GM19025 (cell line): ENCODE data around the gene MYH11.

Source experiments
- ATAC-seq: cut with Tn5 transposase; IDR thresholded peaks from one replicate; pipeline ENCODE4 v1.9.1; 2021; ENCODE audit warnings: mild to moderate bottlenecking, low read depth, moderate library complexity; ENCODE audit not compliant: unreplicated experiment

Gene MYH11

DNA sequence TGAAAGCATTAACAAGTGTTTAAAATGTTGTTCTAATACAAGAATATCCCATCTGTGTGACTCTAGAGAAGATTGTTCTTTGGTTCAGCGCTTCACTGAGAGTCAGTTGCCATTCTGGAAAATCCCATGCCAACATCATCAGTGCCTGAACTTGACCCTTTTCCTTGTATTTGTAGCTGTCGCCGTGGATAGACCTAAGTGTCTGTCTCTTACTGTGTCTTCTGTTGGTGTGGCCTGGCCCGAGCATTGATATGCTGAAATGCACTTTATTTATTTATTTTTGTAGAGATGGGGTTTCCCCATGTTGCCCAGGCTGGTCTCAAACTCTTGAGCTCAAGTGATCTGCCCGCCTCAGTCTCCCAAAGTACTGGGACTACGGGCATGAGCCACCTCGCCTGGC lies 76.0 kb downstream of the MYH11 start:
- ATAC-seq, result no peak

DNA sequence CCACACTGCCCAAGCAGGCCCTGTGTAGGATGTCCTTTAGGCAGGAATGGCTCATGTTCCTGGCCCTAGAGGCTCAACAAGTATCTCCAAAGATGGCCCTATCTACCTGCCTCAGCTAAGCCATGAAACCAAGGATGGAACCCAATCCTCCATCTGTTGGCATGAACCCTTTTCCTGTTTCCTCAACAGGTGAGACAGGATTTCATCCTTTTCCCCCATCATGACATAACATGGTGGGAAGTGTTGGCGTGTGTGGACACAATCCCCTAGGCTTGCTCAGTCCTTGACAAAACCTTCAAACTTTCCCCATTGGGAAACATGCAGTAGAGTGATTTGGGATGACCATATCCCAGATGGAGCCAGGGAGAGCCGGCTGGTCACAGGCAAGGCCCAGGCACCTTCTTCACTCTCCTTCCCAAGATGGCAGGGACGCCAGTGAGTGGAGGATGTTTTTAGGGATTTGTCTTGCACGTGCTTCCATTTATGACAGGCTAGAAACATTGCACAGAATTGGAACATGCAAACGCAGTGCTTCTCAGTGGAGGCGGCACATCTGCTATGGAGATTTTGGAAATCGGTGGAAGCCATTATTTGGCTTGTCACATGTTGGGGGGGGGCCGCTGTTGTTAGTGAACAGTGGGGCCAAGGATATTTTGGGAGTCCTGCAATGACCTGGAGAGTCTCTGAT lies 77.0 kb downstream of the MYH11 start:
- no peak for ATAC-seq

- no peak for ATAC-seq
These were observed 77.7 kb downstream of the MYH11 start for GRCh38 chr16:15778999-15779614.

DNA sequence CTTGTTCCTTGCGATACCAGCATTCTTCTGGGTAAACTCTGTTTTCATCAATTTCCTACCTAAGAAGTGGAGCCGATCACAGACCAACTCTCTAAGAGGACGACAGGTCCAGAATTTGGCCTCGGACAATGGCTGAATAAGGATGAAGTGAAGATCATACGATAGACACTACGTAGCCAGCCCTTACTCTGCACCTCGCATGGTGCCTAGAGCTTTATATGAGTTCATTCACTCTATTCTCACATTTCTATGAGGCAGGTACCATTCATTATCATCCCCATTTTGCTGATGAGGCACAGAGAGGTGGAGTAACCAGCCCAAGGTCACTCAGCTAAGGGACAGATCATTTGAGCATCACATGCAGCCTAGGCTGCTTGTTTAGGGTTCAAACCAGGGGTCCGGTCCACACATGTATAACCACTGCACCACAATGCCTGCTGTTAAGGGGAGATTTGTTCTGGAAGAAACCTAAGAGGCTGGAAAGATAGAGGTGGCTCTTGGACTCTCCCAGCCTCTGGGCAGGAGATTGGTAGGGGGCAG lies 78.6 kb downstream of the MYH11 start:
- no peak for ATAC-seq

GRCh38 chr16:15777533-15778203 lies 79.2 kb downstream of the MYH11 start:
- ATAC-seq, result no peak

DNA sequence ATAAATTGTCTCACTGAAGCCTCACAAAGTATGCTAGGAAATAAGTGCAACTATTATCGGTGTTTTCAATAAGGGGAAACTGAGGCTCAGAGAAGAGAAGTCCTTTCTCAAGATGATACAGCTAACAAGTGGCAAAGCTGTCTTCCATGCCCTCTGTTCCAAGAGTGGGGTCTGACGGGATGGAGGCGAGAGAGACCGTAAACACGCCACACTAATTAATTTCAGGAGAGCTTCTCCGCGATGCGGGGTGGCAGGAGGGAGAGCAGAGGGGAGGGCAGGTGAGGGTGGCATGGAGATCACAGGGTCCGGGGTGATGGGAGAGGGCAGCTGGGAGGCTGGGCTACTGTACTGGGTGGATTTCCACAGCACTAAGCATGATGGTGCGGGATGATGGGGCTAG lies 80.3 kb downstream of the MYH11 start:
- ATAC-seq, result no peak

GRCh38 chr16:15775663-15776304 lies 81.0 kb downstream of the MYH11 start:
- ATAC-seq, result no peak

GRCh38 chr16:15775209-15775608 lies 81.6 kb downstream of the MYH11 start:
- ATAC-seq, result no peak

- no peak for ATAC-seq
These were observed 82.9 kb downstream of the MYH11 start for GRCh38 chr16:15773968-15774367.

DNA sequence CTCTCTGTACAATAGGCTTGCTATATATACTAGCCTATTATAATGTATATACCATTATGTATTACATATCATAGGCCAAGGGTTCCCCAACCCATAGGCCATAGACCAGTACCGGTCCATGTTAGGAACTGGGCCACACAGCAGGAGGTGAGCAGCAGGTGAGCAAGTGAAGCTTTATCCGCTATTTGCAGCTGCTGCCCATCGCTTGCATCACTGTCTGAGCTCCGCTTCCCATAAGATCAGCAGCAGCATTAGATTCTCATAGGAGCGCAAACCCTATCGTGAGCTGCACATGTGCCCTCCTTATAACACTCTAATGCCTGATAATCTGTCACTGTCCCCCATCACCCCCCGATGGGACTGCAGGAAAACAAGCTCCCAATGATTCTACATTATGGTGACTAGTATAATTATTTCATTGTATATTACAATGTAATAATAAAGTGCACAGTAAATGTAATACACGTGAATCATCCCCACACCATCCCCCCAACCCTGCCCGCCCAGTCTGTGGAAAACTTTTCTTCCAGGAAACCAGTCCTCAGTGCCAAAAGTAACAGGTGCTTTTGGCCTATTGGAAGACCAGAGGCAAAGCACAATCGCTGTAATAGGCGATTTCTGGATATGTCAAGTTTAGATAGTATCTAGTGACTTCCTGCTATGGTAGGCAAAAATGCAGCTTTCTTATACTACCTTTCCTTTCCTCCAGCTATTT lies 84.1 kb downstream of the MYH11 start:
- ATAC-seq, result no peak

DNA sequence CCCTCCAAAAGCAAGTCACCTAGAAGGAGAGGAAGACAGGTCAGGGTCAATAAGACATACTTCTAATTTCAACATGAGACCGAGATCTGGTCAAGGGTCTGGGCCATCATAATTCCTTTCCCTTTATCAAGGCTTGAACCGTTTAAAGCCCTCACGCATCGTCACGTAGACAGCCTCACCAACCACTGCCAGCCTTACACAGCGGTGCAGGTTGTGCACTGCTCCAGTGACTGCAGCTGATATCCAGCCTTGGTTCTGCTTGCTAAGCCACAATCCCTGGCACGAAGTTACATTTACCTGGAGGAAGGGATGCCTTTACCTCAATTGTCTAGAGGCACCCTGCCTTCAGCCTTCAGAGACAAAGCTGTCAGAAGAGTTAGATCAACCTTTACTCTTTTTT lies 85.1 kb downstream of the MYH11 start:
- ATAC-seq, result no peak

DNA sequence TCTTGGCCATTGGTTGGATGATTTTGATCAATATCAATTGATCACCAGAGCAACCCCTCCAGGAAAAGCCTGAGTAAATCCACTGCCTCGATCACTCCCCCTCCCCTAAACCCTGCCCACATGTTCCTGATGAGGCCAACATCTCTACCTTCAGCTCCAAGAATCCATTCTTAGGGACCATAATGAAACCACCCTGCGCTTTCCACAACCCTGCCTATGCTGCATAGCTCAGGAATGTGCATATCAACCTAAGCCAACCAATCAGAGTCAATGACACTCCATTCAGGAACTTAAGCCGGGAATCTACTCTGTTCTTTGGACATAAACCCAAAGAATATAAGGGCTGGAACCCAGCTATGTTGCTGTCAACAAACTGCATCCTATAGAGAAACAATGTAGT lies 86.3 kb downstream of the MYH11 start:
- no peak for ATAC-seq

DNA sequence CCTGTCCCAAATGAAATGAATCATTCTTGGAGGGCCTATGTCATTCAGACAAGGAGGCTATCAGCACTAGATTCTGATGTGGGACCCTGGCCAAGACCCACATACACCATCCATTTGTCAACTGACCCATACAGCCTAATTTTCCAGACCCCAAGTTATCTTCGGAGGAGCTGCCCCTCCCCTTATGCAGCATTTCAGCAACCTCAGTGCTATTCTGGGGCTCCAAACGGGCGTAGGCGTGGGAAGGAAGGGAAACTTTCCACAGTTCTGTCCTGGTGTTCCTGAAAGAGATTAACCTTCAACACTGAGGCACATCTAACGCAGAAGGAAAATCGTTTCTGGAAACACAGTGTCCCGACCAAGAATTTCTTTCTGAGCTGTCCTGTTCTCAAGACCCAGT lies 86.7 kb downstream of the MYH11 start:
- ATAC-seq, result no peak

- ATAC-seq, result no peak
These were observed 87.6 kb downstream of the MYH11 start for GRCh38 chr16:15769239-15769638.

DNA sequence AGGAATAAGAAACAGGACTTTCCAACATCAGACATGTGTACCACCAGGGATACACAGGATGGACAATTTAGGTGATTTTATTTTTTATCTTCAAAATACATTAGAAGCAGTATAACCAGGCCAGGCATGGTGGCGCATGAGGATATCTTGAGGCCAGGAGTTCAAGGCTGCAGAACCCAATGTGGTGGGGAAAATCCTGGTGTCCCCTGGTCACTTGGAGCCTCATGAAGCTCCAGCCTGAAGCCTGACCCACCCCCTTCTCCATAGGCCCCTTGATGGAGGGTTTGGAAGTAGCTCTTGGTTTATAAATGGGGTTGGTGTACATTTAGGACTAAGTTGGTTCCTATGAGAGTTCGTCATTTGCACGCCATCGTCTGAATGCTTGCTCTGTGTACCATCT lies 88.6 kb downstream of the MYH11 start:
- no peak for ATAC-seq

- no peak for ATAC-seq
These were observed 89.9 kb downstream of the MYH11 start for GRCh38 chr16:15766918-15767317.

GRCh38 chr16:15765880-15766279 lies 90.9 kb downstream of the MYH11 start:
- ATAC-seq, result peak; percentile 70

- no peak for ATAC-seq
These were observed 91.7 kb downstream of the MYH11 start for GRCh38 chr16:15765116-15765515.

DNA sequence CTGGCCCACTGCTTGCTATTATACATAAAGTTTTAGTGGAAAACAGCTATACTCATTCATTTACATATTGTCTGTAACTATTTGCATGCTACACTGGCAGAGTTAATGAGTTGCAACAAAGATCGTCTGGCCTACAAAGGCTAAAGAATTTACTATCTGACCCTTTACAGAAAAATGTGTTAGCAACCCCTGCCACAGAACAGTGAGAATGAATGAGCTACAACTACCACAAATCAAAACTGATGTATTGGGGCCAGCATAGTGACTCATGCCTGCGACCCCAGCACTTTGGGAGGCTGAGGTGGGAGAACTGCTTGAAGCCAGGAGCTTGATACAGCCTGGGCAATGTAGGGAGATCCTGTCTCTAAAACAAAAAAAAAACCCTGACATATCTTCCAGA lies 92.7 kb downstream of the MYH11 start:
- no peak for ATAC-seq

DNA sequence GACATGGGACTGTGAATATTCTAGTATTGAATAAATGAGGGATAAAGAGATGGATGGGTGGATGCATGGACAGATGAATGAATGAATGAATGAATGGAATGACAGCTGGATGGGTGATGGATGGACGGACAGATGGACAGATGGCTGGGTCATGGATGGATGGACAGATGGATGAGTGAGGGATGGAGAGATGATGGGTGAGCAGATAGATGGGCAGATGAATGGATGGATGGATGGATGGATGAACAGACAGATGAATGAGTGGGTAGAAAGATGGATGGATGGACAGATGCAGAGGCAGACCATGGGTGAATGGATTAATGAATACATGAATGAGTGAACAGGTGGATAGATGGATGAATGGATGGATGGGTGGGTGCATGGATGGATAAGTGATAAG lies 96.7 kb downstream of the MYH11 start:
- ATAC-seq, result no peak

- ATAC-seq, result no peak
These were observed 97.8 kb downstream of the MYH11 start for GRCh38 chr16:15759070-15759469.
